ENCODE measurements around the gene SV2C.
"Not testable (repeated sequence)": the region's sequence is repeated elsewhere in the genome, so short reads cannot be mapped to it uniquely, and the experiment has no call there.

The SV2C gene

DNA sequence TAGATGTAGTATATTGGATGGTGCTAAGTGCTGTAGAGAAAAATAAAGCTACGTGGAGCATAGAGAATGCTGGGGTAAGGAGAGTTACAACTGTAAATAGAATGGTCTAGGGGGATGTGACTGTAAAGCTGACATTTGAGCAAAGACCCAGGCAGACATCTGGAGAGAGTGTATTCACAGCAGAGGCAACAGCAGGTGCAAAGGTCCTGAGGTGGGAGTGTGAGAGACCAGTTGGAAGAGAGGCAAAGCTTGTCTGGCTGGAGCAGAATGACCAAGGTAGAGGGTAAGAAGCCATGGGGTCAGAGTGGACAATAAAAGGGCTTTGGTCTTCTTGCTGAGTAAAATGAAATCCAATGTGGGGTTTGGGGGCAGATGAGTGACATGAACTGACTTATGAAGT lies 227.0 kb downstream of the SV2C start:
- no peak for DNase-seq
- in situ Hi-C loops (cut with HindIII; ENCODE audit: low pct_ligation_motif_present, low pct_unique_long_range_greater_than_20kb, low sequenced_read_pairs), result no loop called here

DNA sequence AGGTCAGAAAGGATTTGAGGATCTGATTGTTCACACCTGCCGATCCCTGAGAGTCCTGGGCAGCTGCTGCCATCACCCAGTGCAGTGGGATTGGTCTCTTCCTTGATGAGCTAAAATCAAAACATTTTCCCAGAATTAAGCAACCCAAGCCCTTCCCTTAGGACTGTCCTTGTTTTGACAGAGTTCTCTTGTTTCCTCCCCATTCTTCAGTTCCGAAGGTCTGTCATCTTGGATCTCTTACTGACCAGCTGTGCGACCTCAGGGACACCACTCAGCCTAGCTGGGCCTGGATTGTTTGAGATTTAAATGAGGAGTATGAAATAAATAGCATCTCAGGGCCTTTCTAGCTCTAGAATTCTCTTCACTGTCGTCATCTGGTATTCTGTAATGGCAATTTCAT lies 229.6 kb downstream of the SV2C start:
- in situ Hi-C loops (cut with HindIII; ENCODE audit: low pct_ligation_motif_present, low pct_unique_long_range_greater_than_20kb, low sequenced_read_pairs), result no loop called here
- no peak for DNase-seq

DNA sequence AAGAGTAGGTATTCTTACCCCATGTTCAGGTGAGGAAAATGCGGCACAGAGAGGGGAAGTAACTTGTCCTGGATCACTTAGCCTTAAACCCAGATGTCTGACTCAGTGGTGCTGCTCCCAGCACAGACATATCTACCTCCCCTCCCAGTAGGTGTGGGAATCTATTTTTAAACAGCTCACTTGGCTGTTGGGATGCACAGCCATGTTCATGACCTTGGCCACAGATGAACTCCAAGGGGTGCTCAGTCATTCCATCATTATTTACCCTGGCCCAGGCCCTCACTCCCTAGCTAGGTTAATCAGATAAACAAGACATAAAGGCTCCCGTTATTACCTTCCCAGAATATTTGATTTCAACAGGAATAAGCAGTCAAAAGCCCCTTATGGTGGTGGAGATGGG lies 231.5 kb downstream of the SV2C start:
- DNase-seq, result no peak
- in situ Hi-C loops (cut with HindIII; ENCODE audit: low pct_ligation_motif_present, low pct_unique_long_range_greater_than_20kb, low sequenced_read_pairs), result no loop called here

GRCh38 chr5:76319673-76320072 lies 236.5 kb downstream of the SV2C start:
- DNase-seq, result no peak
- in situ Hi-C loops (cut with HindIII; ENCODE audit: low pct_ligation_motif_present, low pct_unique_long_range_greater_than_20kb, low sequenced_read_pairs), result no loop called here

DNA sequence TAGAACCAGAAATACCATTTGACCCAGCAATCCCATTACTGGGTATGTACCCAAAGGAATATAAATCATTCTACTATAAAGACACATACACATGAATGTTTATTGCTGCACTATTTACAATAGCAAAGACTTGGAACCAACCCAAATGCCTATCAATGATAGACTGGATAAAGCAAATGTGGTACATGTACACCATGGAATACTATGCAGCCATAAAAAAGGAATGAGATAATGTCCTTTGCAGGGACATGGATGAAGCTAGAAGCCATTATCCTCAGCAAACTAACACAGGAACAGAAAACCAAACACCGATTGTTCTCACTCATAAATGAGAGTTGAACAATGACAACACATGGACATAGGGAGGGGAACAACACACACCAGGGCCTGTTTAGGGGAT lies 240.3 kb downstream of the SV2C start:
- in situ Hi-C loops (cut with HindIII; ENCODE audit: low pct_ligation_motif_present, low pct_unique_long_range_greater_than_20kb, low sequenced_read_pairs); DNase-seq: not testable (repeated sequence)

GRCh38 chr5:76325326-76325725 lies 242.1 kb downstream of the SV2C start:
- in situ Hi-C loops (cut with HindIII; ENCODE audit: low pct_ligation_motif_present, low pct_unique_long_range_greater_than_20kb, low sequenced_read_pairs), result no loop called here
- DNase-seq, result no peak

GRCh38 chr5:76325876-76326491 lies 242.8 kb downstream of the SV2C start:
- in situ Hi-C loops (cut with HindIII; ENCODE audit: low pct_ligation_motif_present, low pct_unique_long_range_greater_than_20kb, low sequenced_read_pairs), result no loop called here
- DNase-seq, result no peak

GRCh38 chr5:76326577-76327302 lies 243.6 kb downstream of the SV2C start:
- DNase-seq, result no peak
- in situ Hi-C loops (cut with HindIII; ENCODE audit: low pct_ligation_motif_present, low pct_unique_long_range_greater_than_20kb, low sequenced_read_pairs), result no loop called here

- in situ Hi-C loops (cut with HindIII; ENCODE audit: low pct_ligation_motif_present, low pct_unique_long_range_greater_than_20kb, low sequenced_read_pairs), result no loop called here
- DNase-seq, result no peak
Observed at GRCh38 chr5:76329346-76329745, 246.2 kb downstream of the SV2C start.

GRCh38 chr5:76331126-76331525 lies 247.9 kb downstream of the SV2C start:
- DNase-seq, result no peak
- in situ Hi-C loops (cut with HindIII; ENCODE audit: low pct_ligation_motif_present, low pct_unique_long_range_greater_than_20kb, low sequenced_read_pairs), result no loop called here

DNA sequence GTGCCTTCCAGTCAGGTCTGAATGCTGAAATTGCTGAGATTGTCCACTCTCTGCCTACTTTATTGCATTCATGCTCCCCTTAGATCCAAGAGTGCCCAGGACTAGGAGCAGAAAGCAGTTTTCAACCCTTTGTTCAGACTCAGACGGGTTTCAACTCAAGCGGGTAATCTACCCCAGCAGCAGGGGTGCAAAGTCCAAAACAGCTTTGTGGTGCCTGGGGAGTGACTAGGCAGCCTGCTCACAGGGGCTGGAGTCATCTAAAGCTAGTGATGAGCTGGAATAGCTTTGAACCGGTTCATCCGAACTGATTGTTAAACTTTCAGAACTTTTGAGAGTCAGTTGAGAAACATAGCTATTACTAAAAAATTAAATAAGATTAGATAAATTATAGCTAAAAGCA lies 248.9 kb downstream of the SV2C start:
- DNase-seq, result no peak
- in situ Hi-C loops (cut with HindIII; ENCODE audit: low pct_ligation_motif_present, low pct_unique_long_range_greater_than_20kb, low sequenced_read_pairs), result no loop called here

GRCh38 chr5:76332611-76333205 lies 249.5 kb downstream of the SV2C start:
- no peak for DNase-seq
- in situ Hi-C loops (cut with HindIII; ENCODE audit: low pct_ligation_motif_present, low pct_unique_long_range_greater_than_20kb, low sequenced_read_pairs), result no loop called here

DNA sequence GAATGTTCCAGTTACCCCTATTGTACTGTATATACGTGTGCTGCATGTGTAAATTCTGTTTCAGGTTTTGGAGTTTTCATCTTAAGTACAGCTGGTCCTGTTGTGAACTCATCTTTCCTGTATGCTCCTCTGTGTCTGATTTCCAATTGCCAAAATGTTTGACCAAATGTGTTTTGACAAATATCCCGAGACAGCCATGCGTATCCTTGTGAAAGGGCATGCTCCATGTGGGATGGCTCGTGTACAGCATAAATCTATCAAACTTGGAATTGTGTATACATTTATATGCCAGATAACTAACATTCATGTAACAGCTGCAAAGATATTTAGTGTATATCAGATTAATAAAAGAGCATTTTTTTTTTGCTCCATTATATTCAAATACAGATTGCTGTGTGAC lies 250.4 kb downstream of the SV2C start:
- in situ Hi-C loops (cut with HindIII; ENCODE audit: low pct_ligation_motif_present, low pct_unique_long_range_greater_than_20kb, low sequenced_read_pairs), result no loop called here
- no peak for DNase-seq

DNA sequence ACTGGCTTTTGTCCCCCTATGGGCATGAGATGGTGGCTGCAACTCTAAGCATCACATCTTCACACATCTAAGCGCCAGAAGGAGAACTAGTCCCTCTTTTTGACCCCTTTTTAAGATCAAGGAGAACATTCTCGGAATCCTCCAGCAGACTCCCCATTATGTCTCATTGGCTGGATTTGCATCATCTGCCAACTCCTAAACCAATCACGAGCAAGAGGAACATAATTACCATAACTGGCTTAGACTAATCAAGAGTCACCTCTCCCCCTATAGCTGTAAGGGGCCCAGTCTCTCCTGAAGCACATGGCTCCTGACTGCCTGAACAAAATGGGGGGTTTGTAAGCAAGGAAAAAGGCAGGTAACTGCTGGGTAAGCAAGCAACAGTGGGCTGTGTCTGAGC lies 251.4 kb downstream of the SV2C start:
- no peak for DNase-seq
- in situ Hi-C loops (cut with HindIII; ENCODE audit: low pct_ligation_motif_present, low pct_unique_long_range_greater_than_20kb, low sequenced_read_pairs), result no loop called here

GRCh38 chr5:76335451-76335850 lies 252.3 kb downstream of the SV2C start:
- in situ Hi-C loops (cut with HindIII; ENCODE audit: low pct_ligation_motif_present, low pct_unique_long_range_greater_than_20kb, low sequenced_read_pairs); DNase-seq: not testable (repeated sequence)

GRCh38 chr5:76336253-76336809 lies 253.1 kb downstream of the SV2C start:
- not testable (repeated sequence) for DNase-seq

DNA sequence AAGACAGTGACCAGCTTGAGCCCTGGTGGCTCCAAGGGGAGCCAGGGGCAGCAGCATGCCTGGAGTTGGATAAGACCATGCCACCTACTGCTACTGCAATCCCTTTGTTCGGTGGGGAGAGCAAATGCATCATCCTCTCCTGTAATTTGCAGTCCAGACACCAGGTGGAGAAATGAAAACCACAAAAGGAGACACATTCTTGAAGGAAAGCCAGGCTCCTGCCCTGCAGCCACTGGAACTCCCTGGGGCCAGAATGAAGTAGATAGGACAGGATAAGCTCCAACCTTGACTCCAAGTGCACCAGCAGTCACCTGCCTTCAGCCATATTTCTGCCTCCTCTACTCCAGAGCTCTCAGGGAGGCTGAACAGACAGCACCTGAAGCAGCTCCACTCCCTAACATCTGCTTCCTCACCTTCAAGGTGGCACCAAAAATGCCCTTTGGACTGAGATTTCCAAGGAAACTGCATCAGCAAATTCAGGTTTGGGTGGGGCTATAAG lies 254.8 kb downstream of the SV2C start:
- in situ Hi-C loops (cut with HindIII; ENCODE audit: low pct_ligation_motif_present, low pct_unique_long_range_greater_than_20kb, low sequenced_read_pairs), result no loop called here
- DNase-seq, result peak; percentile 55

More at GRCh38 chr5:76336253-76336809, 253.1 kb downstream of the SV2C start:
- in situ Hi-C loops (cut with HindIII; ENCODE audit: low pct_ligation_motif_present, low pct_unique_long_range_greater_than_20kb, low sequenced_read_pairs), result not testable (repeated sequence)

DNA sequence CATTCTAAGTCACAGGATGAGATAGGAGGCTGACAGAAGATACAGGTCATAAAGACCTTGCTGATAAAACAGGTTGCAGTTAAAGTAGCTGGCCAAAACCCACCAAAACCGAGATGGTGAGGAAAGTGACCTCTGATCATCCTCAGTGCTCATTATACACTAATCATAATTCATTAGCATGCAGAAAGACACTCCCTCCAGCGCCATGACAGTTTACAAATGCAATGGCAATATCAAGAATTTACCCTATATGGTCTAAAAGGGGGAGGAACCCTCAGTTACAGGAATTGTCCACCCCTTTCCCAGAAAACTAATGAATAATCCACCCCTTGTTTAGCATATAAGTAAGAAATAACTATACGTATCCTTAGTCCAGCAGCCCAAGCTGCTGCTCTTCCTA lies 256.7 kb downstream of the SV2C start:
- in situ Hi-C loops (cut with HindIII; ENCODE audit: low pct_ligation_motif_present, low pct_unique_long_range_greater_than_20kb, low sequenced_read_pairs), result no loop called here
- DNase-seq, result no peak

DNA sequence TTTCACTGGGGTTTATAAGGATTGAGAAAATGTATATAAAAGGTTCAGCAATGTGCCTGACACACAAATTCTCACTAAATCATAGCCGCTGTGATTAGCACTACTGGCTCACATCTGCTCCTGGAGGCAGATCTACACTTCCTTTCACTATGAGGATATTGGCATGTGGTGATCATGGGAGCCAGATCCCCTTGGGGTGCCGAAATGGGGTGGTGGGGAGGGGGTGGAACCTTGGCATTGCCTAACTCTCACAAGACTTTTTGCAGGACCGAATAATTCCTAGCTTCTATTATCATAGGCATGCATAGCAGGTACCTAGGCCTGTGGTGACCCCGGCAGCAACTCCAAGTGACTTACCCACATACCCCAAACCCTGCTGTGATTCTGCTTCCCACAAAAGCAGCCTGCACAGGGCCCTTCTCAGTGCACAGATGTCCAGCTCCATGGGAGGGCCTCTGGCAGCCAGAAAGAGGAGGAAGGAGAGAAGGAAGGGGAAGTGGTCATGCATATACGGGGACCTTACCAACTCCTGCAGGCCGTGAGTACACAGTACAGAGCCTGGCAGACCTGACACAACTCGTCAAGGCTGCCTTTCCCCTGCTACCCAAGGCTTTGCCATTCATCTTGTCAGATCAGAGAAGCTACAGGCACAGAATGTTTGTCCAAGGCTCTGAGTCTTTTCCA lies 258.6 kb downstream of the SV2C start:
- no peak for DNase-seq
- in situ Hi-C loops (cut with HindIII; ENCODE audit: low pct_ligation_motif_present, low pct_unique_long_range_greater_than_20kb, low sequenced_read_pairs), result no loop called here
